Activated CD8-positive, alpha-beta memory T cell treated with anti-CD3 and anti-CD28 coated beads for 1 hour (primary cell): ENCODE measurements around the gene NDUFS3.
"Not testable (repeated sequence)": the region's sequence is repeated elsewhere in the genome, so short reads cannot be mapped to it uniquely, and the experiment has no call there.

Experiments
- DNase-seq, 2 donors: peaks; one replicate each; pipeline ENCODE4 v3.0.0-alpha.2; 2020; ENCODE audit warnings: low read depth in 1 of 2; ENCODE audit errors: extremely low read depth in 1 of 2

Gene NDUFS3

GRCh38 chr11:47578524-47579494, at the start of gene NDUFS3, which contains the start of gene KBTBD4:
Gene NDUFS3, plus strand, starts transcription at chr11:47579074. Its CDS starts 18 bp downstream, at chr11:47579092.
Gene KBTBD4, minus strand, starts transcription at chr11:47578970. Its CDS starts 19 bp downstream, at chr11:47578951.
- DNase-seq = peak; percentile 73 to 75

- DNase-seq = no peak
Observed at GRCh38 chr11:47529951-47530350, 48.9 kb upstream of the NDUFS3 start.

- not testable (repeated sequence) for DNase-seq
Observed at GRCh38 chr11:47530721-47531120, 48.2 kb upstream of the NDUFS3 start.

GRCh38 chr11:47531666-47532065, 47.2 kb upstream of the NDUFS3 start:
- DNase-seq = no peak

- DNase-seq = no peak
Observed at GRCh38 chr11:47532597-47533213, 46.2 kb upstream of the NDUFS3 start.

- DNase-seq = no peak
Observed at GRCh38 chr11:47533690-47534151, 45.2 kb upstream of the NDUFS3 start.

GRCh38 chr11:47534704-47535251, 44.1 kb upstream of the NDUFS3 start:
- DNase-seq = no peak

GRCh38 chr11:47536915-47537314, 42.0 kb upstream of the NDUFS3 start:
- no peak for DNase-seq

GRCh38 chr11:47538741-47539565, 39.9 kb upstream of the NDUFS3 start:
- DNase-seq = no peak

GRCh38 chr11:47539681-47540039, 39.2 kb upstream of the NDUFS3 start:
- DNase-seq = no peak

- DNase-seq = no peak
Observed at GRCh38 chr11:47541070-47541469, 37.8 kb upstream of the NDUFS3 start.

GRCh38 chr11:47545298-47545697, 33.6 kb upstream of the NDUFS3 start:
- DNase-seq = no peak

GRCh38 chr11:47546274-47546673, 32.6 kb upstream of the NDUFS3 start:
- not testable (repeated sequence) for DNase-seq

- no peak for DNase-seq
Observed at GRCh38 chr11:47550288-47551047, 28.4 kb upstream of the NDUFS3 start.

GRCh38 chr11:47551086-47551485, 27.8 kb upstream of the NDUFS3 start:
- DNase-seq = no peak

- DNase-seq = no peak
Observed at GRCh38 chr11:47552056-47552565, 26.8 kb upstream of the NDUFS3 start.

- DNase-seq = peak; percentile 64 to 90
Observed at GRCh38 chr11:47552566-47553405, 26.1 kb upstream of the NDUFS3 start, which contains the start of gene CELF1. Gene CELF1, minus strand, starts transcription at chr11:47553132. Its CDS starts 53,609 bp downstream, at chr11:47499523.

- no peak for DNase-seq
Observed at GRCh38 chr11:47553406-47553743, 25.5 kb upstream of the NDUFS3 start.

GRCh38 chr11:47557004-47557403, 21.9 kb upstream of the NDUFS3 start:
- not testable (repeated sequence) for DNase-seq
